Caki2 (cell line): Measurements from ENCODE around the gene ADK. TPM values are rescaled to one million over a fixed set of nuclear protein-coding genes. Genes with fewer than 3 reads are reported as not detected.
"Not testable (repeated sequence)": the region's sequence is repeated elsewhere in the genome, so short reads cannot be mapped to it uniquely, and the experiment has no call there.

Source experiments
- DNase-seq: peaks from one replicate; pipeline ENCODE4 v3.0.0-alpha.2; 2015; ENCODE audit warnings: low read depth
- in situ Hi-C: cut with HindIII; loops from 2 replicates; pipeline ENCODE4 v1.10.0; 2016; ENCODE audit warnings: low sequenced_read_pairs, low pct_unique_long_range_greater_than_20kb, mixed read lengths
- total RNA-seq: library from RNA; depleted of rRNA; stranded (reverse); fragments of >200 nt; shearing (Covaris generic); gene quantifications from 2 replicates; pipeline ENCODE4 v1.2.3, GENCODE V29; 2014; ENCODE audit warnings: low replicate concordance

Gene ADK
- total RNA-seq, 1 experiment from 2014 or later = 26.5 TPM

DNA sequence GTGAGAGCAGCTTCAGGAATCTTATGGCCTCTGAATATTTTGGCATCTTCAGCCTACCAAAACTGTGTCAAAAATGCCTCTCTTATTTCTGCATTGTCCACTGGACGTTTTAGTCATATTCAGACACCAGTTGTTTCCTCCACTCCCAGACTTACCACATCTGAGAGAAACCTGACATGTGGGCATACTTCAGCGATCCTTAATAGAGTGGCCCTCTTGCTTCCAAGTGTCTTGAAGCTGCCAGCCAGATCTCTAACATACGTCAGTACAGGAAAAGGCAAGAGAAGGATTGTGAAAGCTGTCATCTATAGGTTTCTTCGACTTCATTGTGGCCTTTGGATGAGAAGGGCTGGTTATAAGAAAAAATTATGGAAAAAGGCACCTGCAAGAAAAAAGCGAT lies 376.6 kb downstream of the ADK start:
- in situ Hi-C loops, DNase-seq: not testable (repeated sequence)

DNA sequence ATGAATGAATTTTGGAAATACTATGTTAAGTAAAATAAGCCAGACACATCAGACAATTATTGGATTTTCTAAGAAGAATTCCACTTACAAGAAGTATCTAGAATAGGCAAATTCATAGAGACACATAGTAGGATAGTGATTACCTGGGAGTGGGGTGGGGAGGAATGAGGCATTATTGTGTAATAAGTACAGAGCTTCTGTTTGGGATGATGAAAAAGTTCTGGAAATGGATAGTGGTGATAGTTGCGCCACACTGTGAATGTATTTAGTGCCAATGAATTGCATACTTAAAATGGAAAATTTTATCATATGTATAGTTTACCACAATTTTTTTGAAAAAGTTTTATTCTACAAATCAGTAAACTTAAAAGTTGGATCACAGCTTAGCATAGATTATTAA lies 378.2 kb downstream of the ADK start:
- in situ Hi-C loops = no loop called here
- no peak for DNase-seq

GRCh38 chr10:74530981-74531380 lies 380.0 kb downstream of the ADK start:
- no peak for DNase-seq
- in situ Hi-C loops = no loop called here

GRCh38 chr10:74539317-74539716 lies 388.3 kb downstream of the ADK start:
- in situ Hi-C loops = no loop called here

GRCh38 chr10:74541375-74541774 lies 390.4 kb downstream of the ADK start:
- no peak for DNase-seq
- in situ Hi-C loops = no loop called here

More at GRCh38 chr10:74539317-74539716, 388.3 kb downstream of the ADK start:
- DNase-seq = no peak

DNA sequence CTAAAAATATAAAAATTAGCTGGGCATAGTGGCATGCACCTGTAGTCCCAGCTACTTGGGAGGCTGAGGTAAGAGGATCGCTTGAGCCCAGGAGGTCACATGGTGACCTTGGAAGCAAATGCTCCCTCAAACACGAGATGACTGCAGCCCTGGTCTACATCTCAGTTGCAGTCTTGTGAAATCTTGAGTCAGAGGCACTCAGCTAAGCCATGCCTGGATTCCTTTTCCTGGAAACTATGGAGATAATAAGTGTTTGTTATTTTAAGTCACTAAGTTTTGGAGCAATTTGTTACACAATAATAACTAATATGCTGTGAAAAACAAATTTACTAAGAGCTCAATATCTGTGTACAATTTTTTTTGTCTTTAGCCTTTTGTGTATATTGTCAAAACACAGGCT lies 391.1 kb downstream of the ADK start:
- in situ Hi-C loops = no loop called here
- DNase-seq = no peak

DNA sequence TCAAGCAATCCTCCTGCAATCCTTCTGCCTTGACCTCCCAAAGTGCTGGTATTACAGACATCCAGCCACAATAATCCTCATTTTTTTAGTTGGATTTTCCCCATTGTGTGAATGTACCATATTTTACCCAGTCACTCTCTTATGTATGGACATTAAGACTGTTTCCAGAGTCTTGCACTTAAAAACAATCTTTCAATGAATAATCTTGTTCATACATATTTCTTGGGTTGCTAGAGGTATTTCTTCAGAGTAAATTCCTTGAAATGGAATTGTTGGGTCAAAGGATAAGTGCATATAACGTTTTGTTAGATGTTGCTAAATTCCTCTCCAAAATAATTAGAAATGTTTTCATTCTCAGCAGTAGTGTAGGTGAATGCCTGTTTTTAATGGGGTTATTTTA lies 392.3 kb downstream of the ADK start:
- DNase-seq = no peak
- in situ Hi-C loops = no loop called here

GRCh38 chr10:74544106-74544505 lies 393.1 kb downstream of the ADK start:
- in situ Hi-C loops = no loop called here
- DNase-seq = no peak

DNA sequence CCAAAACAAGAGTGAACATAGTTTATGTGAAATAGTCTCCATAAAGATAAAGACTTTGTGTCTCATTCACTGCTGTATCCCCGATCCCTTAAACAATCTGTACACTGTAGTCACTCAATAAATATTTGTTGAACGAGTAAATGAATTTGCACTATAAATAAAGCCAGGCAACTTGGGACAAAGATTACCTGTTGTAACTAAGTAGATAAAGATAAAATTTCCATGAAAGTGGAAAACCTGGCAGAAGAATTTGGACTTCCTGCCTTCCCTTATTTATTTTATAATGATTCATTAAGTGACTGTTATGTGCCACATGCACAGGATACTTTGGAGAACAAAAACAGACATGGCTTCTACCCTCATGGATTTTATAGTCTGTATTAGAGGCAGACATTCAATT lies 397.7 kb downstream of the ADK start:
- in situ Hi-C loops = no loop called here
- DNase-seq = no peak

GRCh38 chr10:74556072-74556705 lies 405.2 kb downstream of the ADK start:
- no peak for DNase-seq
- in situ Hi-C loops = no loop called here

DNA sequence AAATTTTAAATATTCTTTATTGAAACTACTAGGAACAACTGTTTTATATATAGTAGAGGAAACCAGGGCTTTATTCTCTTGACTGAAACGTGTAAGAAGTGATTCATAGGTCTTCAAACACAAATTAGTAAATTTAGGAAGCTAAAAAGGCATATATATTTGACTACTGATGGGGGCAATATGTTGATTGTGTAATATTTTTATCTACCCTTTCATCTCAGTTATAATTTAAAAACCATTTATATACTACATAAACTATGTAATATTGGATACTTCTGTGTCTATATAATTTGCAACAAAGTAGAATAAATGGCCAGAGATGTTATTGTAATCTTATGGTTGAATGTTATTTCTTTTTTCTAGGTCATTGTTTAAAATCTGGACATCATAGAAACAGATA lies 406.1 kb downstream of the ADK start:
- in situ Hi-C loops = no loop called here
- DNase-seq = no peak

DNA sequence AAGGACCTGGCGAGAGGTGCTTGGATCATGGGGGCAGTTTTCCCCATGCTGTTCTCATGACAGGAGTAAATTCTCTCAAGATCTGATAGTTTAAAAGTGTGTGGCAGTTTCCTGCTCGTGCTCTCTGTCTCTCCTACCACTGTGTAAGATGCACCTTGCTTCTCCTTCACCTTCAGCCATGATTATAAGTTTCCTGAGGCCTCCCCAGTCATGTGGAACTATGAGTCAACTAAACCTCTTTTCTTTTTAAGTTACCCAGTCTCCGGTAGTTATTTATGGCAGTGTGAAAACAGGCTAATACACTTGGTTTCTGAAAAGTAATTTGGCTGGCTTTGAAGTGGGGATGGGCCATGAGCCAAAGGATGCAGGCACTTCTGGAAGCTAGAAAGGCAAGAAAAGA lies 407.4 kb downstream of the ADK start:
- DNase-seq = no peak
- in situ Hi-C loops = no loop called here

DNA sequence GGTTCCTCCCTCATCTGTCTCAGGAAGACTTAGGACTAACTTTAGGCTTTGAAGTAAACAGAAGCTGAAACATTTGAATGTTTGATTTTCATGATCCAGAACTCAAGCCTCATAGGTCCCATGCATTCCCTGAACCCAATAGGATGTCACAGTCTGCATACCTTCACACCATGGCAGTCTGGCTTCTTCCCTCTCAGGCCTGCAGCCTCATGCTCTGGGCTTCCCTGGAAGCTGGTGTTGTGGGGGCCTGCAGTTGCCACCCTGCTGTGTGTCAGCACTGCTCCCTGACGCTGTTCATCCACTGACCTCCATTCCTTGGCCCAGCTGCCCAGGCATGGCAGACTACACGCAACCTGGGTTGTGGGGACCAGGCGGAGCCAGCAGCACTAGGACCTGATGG lies 407.9 kb downstream of the ADK start:
- in situ Hi-C loops = no loop called here
- no peak for DNase-seq

DNA sequence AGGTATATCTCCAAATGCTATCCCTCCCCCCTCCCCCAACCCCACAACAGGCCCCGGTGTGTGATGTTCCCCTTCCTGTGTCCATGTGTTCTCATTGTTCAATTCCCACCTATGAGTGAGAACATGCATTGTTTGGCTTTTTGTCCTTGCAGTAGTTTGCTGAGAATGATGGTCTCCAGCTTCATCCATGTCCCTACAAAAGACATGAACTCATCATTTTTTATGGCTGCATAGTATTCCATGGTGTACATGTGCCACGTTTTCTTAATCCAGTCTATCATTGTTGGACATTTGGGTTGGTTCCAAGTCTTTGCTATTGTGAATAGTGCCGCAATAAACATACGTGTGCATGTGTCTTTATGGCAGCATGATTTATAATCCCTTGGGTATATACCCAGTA lies 417.9 kb downstream of the ADK start:
- in situ Hi-C loops, DNase-seq: not testable (repeated sequence)

GRCh38 chr10:74573497-74573896 lies 422.5 kb downstream of the ADK start:
- DNase-seq, in situ Hi-C loops: not testable (repeated sequence)

DNA sequence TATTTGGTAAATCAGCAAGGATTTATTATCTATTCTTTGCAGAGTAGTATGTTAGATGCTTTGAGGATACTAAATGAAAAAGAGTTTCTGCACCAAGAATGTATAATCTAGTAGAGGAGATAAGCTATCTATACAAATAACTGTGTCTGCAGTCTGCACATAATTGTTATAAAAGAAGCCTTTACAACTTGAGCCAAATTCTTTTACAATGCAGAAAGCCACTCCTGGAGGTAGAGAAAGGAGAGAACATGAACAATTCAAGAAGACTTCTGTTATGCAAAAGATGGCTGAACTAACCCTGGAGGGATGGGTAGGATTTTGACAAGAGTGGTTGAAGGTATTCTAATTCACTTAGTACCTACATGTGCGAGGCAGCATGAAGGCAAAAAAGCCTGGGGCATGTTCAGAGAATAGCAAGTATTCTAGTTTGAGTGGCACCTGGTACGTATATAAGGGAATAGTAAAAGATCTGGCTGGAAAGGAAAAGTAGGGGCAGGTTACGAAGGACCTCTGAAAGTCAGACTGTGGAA lies 424.2 kb downstream of the ADK start:
- no peak for DNase-seq

DNA sequence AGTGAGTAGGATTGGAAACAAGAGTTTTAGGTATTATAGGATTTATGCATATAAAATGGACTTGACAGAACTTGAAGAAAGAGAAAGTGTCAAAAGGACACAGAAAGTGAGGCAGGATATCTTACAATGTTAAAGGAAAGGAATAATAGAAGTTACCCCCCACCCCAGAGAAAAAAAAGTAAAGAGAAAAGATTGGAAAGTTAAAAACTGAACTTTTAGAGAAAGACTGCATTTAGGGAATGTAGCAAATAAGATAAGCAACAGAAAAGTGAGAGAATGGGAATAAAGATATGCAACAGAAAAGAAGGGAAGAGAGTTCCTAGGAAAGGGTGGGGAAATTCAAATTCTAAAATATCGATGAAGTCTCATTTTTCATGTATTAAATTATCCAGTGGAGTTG lies 424.9 kb downstream of the ADK start:
- no peak for DNase-seq
- in situ Hi-C loops = no loop called here

More for the DNA sequence above, 424.2 kb downstream of the ADK start:
- in situ Hi-C loops = no loop called here

DNA sequence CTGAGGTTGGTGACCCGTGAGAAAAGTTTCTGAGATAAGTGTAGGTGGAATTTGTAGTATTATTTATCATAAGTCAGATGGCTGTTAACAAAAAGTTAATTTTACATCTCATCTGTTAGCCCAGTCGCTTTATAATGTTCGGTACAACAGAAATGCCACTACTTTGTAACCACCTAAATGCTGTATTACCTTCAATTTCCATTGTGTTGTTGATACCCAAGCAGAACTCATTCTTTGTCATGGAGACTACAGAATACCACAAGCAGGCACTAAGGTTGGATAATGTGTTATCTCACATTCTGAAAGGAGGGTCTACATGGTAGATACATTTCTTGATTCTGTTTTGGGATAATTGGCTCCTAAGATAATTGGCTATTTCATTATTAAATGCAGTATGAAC lies 425.6 kb downstream of the ADK start:
- in situ Hi-C loops = no loop called here

GRCh38 chr10:74580438-74580837 lies 429.4 kb downstream of the ADK start:
- in situ Hi-C loops, DNase-seq: not testable (repeated sequence)

More for the DNA sequence above, 425.6 kb downstream of the ADK start:
- DNase-seq = no peak

DNA sequence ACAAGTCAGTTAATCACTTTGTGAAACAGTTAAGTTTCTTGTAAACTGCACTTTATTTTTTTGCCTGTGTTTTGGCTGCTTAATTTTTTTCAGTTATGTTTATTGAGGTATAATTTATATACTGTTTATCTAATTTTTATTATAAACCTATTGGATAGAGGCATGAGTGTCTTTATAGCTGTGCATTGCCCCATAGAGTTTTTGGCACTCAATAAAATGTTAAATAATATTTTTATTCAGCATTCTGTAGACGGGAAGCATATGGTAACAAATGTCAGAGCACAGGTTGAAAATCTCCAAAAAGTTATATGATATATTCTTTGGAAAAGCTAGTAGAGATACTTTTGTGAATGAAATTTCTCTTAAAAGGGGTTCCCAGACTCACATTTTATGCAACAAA lies 431.5 kb downstream of the ADK start:
- in situ Hi-C loops = no loop called here

More for the DNA sequence above, 431.5 kb downstream of the ADK start:
- DNase-seq = no peak
